SJCRH30 (cell line): ENCODE data around the gene BAHCC1. TPM values are rescaled to one million over a fixed set of nuclear protein-coding genes. Genes with fewer than 3 reads are reported as not detected.

Experiments used
- DNase-seq, 2 experiments: peaks; one replicate each; pipeline ENCODE4 v3.0.0-alpha.2; 2015 to 2020
- H3K27ac ChIP-seq: fragments of 250-450 bp; sonication (Bioruptor Pico); 2 replicates; pipeline ENCODE4 v1.5.1; 2020; ENCODE audit warnings: mild to moderate bottlenecking, moderate library complexity
- H3K27me3 ChIP-seq: fragments of 250-450 bp; sonication (Bioruptor Pico); 2 replicates; pipeline ENCODE4 v1.5.1; 2020; ENCODE audit warnings: mild to moderate bottlenecking, moderate library complexity
- H3K36me3 ChIP-seq: fragments of 250-450 bp; sonication (Bioruptor Pico); 2 replicates; pipeline ENCODE4 v1.5.1; 2020; ENCODE audit warnings: mild to moderate bottlenecking, moderate library complexity
- H3K4me1 ChIP-seq: fragments of 250-450 bp; sonication (Bioruptor Pico); 2 replicates; pipeline ENCODE4 v1.5.1; 2020; ENCODE audit warnings: mild to moderate bottlenecking, moderate library complexity
- H3K4me3 ChIP-seq: fragments of 250-450 bp; sonication (Bioruptor Pico); 2 replicates; pipeline ENCODE4 v1.5.1; 2020; ENCODE audit warnings: mild to moderate bottlenecking, moderate library complexity
- H3K9me3 ChIP-seq: fragments of 250-450 bp; sonication (Bioruptor Pico); replicated peaks from 2 replicates; pipeline ENCODE4 v1.5.1; 2020; ENCODE audit warnings: mild to moderate bottlenecking, moderate library complexity
- total RNA-seq: library from RNA; depleted of rRNA; stranded (reverse); fragments of >200 nt; shearing (Covaris generic); gene quantifications from 2 replicates; pipeline ENCODE4 v1.2.3, GENCODE V29; 2014

The BAHCC1 gene
- total RNA-seq, 1 experiment from 2014 or later = 20.0 TPM

DNA sequence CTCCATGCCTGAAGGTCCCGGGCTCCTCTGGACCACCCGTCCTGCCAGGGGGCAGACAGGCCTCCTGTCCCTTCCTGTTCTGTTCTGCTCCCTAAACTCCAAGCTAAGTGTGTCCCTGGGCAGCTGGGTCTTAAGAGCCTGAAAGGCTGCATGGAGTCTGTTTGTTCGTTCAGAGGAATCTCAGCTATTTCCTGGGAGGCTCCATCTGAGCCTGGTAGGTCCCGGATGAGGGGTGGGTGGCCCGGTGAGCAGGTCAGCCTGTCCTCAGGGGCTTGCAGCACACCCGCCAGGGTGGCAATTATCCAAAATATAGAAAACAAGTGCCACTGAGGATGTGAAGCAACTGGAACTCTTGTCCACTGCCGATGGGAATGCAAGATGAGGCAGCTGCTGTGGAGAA is 104.8 kb downstream of the BAHCC1 start:
- Histone ChIP-seq H3K36me3 (no peaks in the 10 kb centered on the region), H3K27ac (no peak overlapping the region; the same call in 1 of the 2 replicates), H3K4me1 (peaks cover 7% of the 10 kb centered on the region; the same call in 1 of the 2 replicates), H3K9me3 (no peaks in the 10 kb centered on the region), H3K4me3 (no peak overlapping the region), H3K27me3 (no peaks in the 10 kb centered on the region)
- DNase-seq = peak; percentile 76 to 82

- Histone ChIP-seq H3K27me3 (no peaks in the 10 kb centered on the region), H3K36me3 (no peaks in the 10 kb centered on the region), H3K27ac (no peak overlapping the region), H3K4me3 (no peak overlapping the region), H3K4me1 (peaks cover 7% of the 10 kb centered on the region; the same call in 1 of the 2 replicates), H3K9me3 (no peaks in the 10 kb centered on the region)
- DNase-seq = peak in 1 of 2 experiments; percentile 33
Measured at GRCh38 chr17:81502471-81503017, 107.3 kb downstream of the BAHCC1 start.

DNA sequence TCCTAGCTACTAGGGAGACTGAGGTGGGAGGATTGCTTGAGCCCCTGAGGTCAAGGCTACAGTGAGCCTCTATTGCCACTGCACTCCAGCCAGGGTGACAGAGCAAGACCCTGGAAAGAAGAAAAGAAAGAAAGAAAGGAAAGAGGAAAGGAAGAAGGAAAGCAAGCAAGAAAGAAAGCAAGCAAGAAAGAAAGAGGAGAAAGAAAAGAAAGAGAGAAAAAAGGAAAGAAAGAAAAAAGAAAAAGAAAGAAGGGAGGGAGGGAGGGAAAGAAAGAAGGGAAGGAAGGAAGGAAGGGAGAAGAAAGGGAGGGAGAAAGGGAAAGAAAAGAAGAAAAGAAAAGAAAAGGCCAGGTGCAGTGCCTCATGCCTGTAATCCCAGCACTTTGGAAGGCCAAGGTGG is 108.4 kb downstream of the BAHCC1 start:
- no peak for DNase-seq
- Histone ChIP-seq H3K27me3 (no peaks in the 10 kb centered on the region), H3K4me3 (no peak overlapping the region), H3K36me3 (peaks cover 6% of the 10 kb centered on the region), H3K27ac (no peak overlapping the region), H3K9me3 (no peaks in the 10 kb centered on the region), H3K4me1 (peaks cover 7% of the 10 kb centered on the region; the same call in 1 of the 2 replicates)

- H3K9me3 ChIP-seq = no peaks in the 10 kb centered on the region
- no peaks in the 10 kb centered on the region for H3K27me3 ChIP-seq
- H3K4me1 ChIP-seq = peaks cover 11% of the 10 kb centered on the region
- no peak overlapping the region for H3K27ac ChIP-seq
- no peak overlapping the region for H3K4me3 ChIP-seq
- peaks cover 43% of the 10 kb centered on the region for H3K36me3 ChIP-seq
- DNase-seq = no peak
Measured at GRCh38 chr17:81508639-81509206, 113.5 kb downstream of the BAHCC1 start.

- peak overlapping the region; percentile 81 for H3K4me3 ChIP-seq
- no peak overlapping the region for H3K27ac ChIP-seq
- H3K4me1 ChIP-seq = peaks cover 11% of the 10 kb centered on the region
- peaks cover 43% of the 10 kb centered on the region for H3K36me3 ChIP-seq
- no peak for DNase-seq
- H3K9me3 ChIP-seq = no peaks in the 10 kb centered on the region
- no peaks in the 10 kb centered on the region for H3K27me3 ChIP-seq
Measured at GRCh38 chr17:81509207-81509971, 114.1 kb downstream of the BAHCC1 start.

DNA sequence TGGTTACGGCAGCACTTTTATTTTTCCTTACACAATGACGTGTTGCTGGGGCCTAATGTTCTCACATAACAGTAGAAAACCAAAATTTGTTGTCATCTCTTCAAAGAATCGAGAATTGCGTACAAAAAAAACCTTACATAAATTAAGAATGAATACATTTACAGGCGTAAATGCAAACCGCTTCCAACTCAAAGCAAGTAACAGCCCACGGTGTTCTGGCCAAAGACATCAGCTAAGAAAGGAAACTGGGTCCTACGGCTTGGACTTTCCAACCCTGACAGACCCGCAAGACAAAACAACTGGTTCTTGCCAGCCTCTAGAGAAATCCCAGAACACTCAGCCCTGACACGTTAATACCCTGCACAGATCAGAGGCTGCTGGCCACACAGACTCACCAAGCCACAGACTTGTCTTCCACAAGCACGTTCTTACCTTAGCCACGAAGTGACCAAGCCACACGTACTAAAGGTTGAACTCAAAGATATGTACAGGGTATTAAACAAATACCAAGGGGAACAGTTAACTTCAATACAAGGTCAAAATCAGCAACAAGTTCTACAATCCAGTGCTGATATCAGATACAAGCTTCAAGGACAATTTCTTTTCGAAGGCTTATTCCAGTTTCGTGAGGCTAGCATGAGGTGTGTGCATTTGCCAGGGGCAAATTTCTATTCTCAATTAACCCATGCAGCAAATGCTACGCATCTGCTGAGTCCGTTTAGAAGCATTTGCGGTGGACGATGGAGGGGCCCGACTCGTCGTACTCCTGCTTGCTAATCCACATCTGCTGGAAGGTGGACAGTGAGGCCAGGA is 114.9 kb downstream of the BAHCC1 start:
- H3K27me3 ChIP-seq = no peaks in the 10 kb centered on the region
- no peak for DNase-seq
- no peaks in the 10 kb centered on the region for H3K9me3 ChIP-seq
- peak overlapping the region; percentile 81 for H3K4me3 ChIP-seq
- H3K4me1 ChIP-seq = peaks cover 11% of the 10 kb centered on the region
- H3K36me3 ChIP-seq = peaks cover 43% of the 10 kb centered on the region
- H3K27ac ChIP-seq = no peak overlapping the region

- H3K4me3 ChIP-seq = peak overlapping the region; percentile 81
- H3K27me3 ChIP-seq = no peaks in the 10 kb centered on the region
- no peak overlapping the region for H3K27ac ChIP-seq
- H3K9me3 ChIP-seq = no peaks in the 10 kb centered on the region
- H3K4me1 ChIP-seq = peaks cover 14% of the 10 kb centered on the region
- DNase-seq = peak in 1 of 2 experiments; percentile 49
- H3K36me3 ChIP-seq = peaks cover 43% of the 10 kb centered on the region
Measured at GRCh38 chr17:81510785-81511553, 115.7 kb downstream of the BAHCC1 start.

- no peaks in the 10 kb centered on the region for H3K9me3 ChIP-seq
- H3K27me3 ChIP-seq = no peaks in the 10 kb centered on the region
- H3K4me1 ChIP-seq = peaks cover 19% of the 10 kb centered on the region
- no peak overlapping the region for H3K27ac ChIP-seq
- DNase-seq = no peak
- H3K4me3 ChIP-seq = peak overlapping the region; percentile 81
- H3K36me3 ChIP-seq = peaks cover 43% of the 10 kb centered on the region
Measured at GRCh38 chr17:81511554-81511803, 116.2 kb downstream of the BAHCC1 start.

GRCh38 chr17:81511804-81512561 is 116.7 kb downstream of the BAHCC1 start:
- Histone ChIP-seq H3K27me3 (no peaks in the 10 kb centered on the region), H3K4me1 (peaks cover 20% of the 10 kb centered on the region)
- DNase-seq = no peak

DNA sequence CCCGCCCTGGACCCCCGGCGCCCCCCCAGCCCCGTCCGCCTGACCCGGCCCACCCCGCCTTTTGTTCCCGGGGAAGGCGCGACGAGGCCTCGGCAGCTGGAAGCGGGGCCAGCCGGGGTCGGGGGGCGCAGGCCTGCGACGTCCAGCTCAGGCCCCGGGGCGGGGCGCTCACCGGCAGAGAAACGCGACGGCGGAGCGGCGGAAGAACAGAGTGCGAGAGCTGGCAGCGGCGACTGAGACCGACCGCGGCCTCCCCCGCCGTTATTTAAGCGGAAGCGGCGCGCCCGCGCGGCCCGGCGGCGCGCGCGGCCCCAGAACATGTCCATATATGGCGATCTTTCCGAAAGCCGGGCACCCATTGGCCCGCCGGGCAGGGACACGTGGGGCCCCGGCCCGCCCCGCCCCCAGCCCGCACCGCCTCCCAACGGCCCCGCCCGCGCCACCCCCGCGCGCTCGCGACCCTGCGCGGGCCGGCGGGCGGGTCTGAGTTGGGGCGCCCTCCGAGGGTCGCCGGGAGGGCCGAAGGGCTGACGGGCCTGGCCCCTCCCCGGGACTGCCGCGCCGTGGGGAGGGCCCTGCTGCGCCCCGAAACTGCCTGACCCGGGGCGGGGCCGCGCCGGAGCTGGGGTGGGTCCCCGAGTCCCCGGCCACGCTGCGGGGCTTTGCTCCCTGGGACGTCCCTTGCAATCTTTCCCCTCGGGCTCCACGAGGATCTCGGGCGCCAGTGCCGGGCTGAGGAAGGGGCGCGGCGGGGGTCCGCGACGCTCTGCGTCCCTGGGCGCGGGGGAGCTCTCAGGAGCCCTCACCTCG is 117.5 kb downstream of the BAHCC1 start, which contains the start of gene ACTG1:
ACTG1 (minus strand) TSS at position 238 of the 810 bp plus-strand sequence. CDS start 445 bp downstream, outside the sequence.
- peaks cover 43% of the 10 kb centered on the region for H3K36me3 ChIP-seq
- H3K4me1 ChIP-seq = peaks cover 23% of the 10 kb centered on the region
- no peaks in the 10 kb centered on the region for H3K9me3 ChIP-seq
- H3K27ac ChIP-seq = peak within 1 kb of the TSS; percentile 56
- DNase-seq = peak; percentile 98 to 99
- H3K4me3 ChIP-seq = peak within 1 kb of the TSS; percentile 81
- no peaks in the 10 kb centered on the region for H3K27me3 ChIP-seq

More at GRCh38 chr17:81511804-81512561, 116.7 kb downstream of the BAHCC1 start:
- H3K27ac ChIP-seq = peak overlapping the region; percentile 32; the same call in 1 of the 2 replicates
- no peaks in the 10 kb centered on the region for H3K9me3 ChIP-seq
- peak overlapping the region; percentile 81 for H3K4me3 ChIP-seq
- peaks cover 43% of the 10 kb centered on the region for H3K36me3 ChIP-seq

GRCh38 chr17:81513372-81513752 is 118.1 kb downstream of the BAHCC1 start:
- peak; percentile 91 to 92 for DNase-seq
- Histone ChIP-seq H3K9me3 (no peaks in the 10 kb centered on the region), H3K4me1 (peaks cover 28% of the 10 kb centered on the region), H3K4me3 (peak overlapping the region; percentile 81), H3K27me3 (no peaks in the 10 kb centered on the region), H3K27ac (peak overlapping the region; percentile 56), H3K36me3 (peaks cover 39% of the 10 kb centered on the region)

- Histone ChIP-seq H3K36me3 (peaks cover 34% of the 10 kb centered on the region), H3K27ac (peak overlapping the region; percentile 56), H3K9me3 (no peaks in the 10 kb centered on the region), H3K4me3 (peak overlapping the region; percentile 81), H3K4me1 (peaks cover 28% of the 10 kb centered on the region), H3K27me3 (no peaks in the 10 kb centered on the region)
- DNase-seq = peak; percentile 91 to 94
Measured at GRCh38 chr17:81513753-81514488, 118.7 kb downstream of the BAHCC1 start.

DNA sequence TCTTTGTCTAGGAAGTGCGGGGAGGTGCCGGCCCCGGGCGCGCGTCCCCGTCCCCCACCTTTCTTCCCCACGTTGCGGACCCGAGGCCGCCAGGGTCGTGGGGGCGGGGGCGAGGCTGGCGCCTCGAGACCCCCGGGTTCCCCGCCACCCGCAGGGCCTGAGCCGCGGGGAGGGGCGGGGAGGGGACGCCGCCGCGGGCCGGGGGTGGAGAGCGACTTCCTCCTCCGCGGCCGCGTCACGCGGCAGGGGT is 119.2 kb downstream of the BAHCC1 start:
- Histone ChIP-seq H3K36me3 (peaks cover 29% of the 10 kb centered on the region), H3K9me3 (no peaks in the 10 kb centered on the region), H3K27me3 (no peaks in the 10 kb centered on the region), H3K4me1 (peaks cover 27% of the 10 kb centered on the region), H3K4me3 (peak overlapping the region; percentile 81), H3K27ac (peak overlapping the region; percentile 56)
- no peak for DNase-seq
